Lower leg skin (tissue), 4 donors: Measurements from ENCODE around the gene CCR3. TPM values are rescaled to one million over a fixed set of nuclear protein-coding genes. Genes with fewer than 3 reads are reported as not detected.

Experiments
- DNase-seq, 2 donors: peaks; one replicate each; pipeline ENCODE4 v3.0.0-alpha.2; 2019; ENCODE audit warnings: low spot score in 2 of 2
- H3K4me3 ChIP-seq: fragments of 200-600 bp; sonication (generic); 2 replicates; pipeline ENCODE4 v1.5.1; 2017; ENCODE audit warnings: mild to moderate bottlenecking, low read depth; ENCODE audit not compliant: poor library complexity, severe bottlenecking
- POLR2A ChIP-seq, 2 donors: fragments of 450-650 bp; IDR thresholded peaks; one replicate each; pipeline ENCODE4 v1.6.1; 2016 to 2017; ENCODE audit warnings: antibody characterized with exemption in 2 of 2, mild to moderate bottlenecking in 1 of 2, moderate library complexity in 1 of 2
- WGBS, 2 donors: methylation state at CpG; one replicate each; pipeline ENCODE4 v1.1.5; 2018; 5-methylcytosine and 5-hydroxymethylcytosine counted together
- intact Hi-C: fragments of 100-400 bp; cut with DNase I; formaldehyde crosslinking; loops from one replicate; pipeline ENCODE4 v1.15.0; 2023; ENCODE audit warnings: low total_unique reads
- total RNA-seq, 4 donors: library from RNA; depleted of rRNA; stranded (reverse); fragments of >200 nt; gene quantifications; one replicate each; pipeline ENCODE4 v1.1.0, GENCODE V29; 2016
- TF ChIP-seq, protein P1 (sequence below), 3 donors: fragments of 450-650 bp; IDR thresholded peaks; one replicate each; pipeline ENCODE4 v1.5.1; 2016; ENCODE audit warnings: antibody characterized with exemption in 3 of 3, mild to moderate bottlenecking in 3 of 3, moderate library complexity in 2 of 3

CCR3 gene
- total RNA-seq, 4 donors from 2014 or later = 0.55 to 3.2 (median 2.4) TPM

DNA sequence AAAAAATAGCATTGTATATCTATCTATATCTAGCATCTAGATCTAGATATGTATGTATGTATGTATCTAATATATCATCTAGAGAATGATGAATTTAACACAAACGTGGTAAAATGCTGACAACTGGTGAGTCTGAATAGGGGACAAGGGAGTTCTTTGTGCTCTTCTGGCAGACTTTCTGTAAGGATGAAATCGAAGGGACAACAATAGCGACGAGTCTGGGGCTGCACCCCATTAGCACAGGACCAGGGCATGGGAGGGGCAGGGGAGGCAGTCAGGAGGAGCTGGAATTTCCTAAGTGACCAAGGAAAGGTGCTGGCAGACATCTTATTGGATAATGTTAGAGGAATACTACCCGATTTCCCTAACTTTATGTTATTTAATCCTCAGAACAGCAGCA, 42.0 kb upstream of the CCR3 start:
- DNase-seq = no peak
- intact Hi-C loops = no loop called here
- no peak for TF ChIP-seq POLR2A (IDR thresholded peaks at IDR 0.05)
- TF ChIP-seq, protein P1, sequence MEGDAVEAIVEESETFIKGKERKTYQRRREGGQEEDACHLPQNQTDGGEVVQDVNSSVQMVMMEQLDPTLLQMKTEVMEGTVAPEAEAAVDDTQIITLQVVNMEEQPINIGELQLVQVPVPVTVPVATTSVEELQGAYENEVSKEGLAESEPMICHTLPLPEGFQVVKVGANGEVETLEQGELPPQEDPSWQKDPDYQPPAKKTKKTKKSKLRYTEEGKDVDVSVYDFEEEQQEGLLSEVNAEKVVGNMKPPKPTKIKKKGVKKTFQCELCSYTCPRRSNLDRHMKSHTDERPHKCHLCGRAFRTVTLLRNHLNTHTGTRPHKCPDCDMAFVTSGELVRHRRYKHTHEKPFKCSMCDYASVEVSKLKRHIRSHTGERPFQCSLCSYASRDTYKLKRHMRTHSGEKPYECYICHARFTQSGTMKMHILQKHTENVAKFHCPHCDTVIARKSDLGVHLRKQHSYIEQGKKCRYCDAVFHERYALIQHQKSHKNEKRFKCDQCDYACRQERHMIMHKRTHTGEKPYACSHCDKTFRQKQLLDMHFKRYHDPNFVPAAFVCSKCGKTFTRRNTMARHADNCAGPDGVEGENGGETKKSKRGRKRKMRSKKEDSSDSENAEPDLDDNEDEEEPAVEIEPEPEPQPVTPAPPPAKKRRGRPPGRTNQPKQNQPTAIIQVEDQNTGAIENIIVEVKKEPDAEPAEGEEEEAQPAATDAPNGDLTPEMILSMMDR (IDR thresholded peaks at IDR 0.05) = no peak
- 69 to 74% methylated on average over 5 of the region's 5 CpGs for WGBS, 2 donors
- H3K4me3 ChIP-seq = no peak overlapping the region

DNA sequence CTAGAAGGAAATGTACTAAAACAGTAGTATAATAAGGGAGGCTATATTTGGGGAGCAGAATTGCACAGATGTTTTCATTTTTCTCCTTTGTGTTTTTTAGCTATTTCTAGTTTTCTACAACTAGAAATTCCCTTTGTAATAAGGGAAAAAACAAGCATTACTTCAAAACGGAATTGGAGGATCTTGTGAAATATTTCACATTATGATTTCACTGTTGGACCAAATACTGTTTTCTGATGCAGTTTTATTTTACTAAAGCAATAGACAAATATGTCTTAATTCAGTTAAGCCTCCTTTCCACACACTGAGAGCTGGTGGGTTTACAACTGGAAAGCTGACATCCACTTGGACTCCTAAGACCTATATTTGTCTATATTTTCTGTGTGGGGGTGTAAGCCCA, 41.5 kb upstream of the CCR3 start:
- 44 to 51% methylated on average over 1 of the region's 1 CpG for whole genome bisulfite sequencing, 2 donors

DNA sequence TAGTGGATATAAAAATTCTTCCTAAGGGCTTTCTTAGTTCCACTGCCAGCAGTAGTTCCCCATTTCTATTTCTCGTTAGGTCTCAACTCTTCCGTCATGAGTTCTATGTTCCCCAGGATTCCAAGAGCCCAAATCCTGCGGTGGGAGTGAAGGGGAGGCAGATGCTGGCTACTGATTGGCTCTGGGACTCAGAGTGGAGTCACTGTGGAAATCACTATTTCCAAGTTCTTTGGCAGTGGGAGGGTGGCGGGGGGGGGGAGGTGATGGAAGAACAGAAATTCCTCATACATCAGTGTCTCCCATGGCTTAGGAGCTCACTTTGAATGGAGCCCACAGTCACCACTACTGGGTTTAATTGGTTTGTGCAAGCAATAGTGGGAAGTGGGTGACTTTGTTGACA, 39.7 kb upstream of the CCR3 start:
- WGBS, 2 donors = 87 to 92% methylated on average over 4 of the region's 4 CpGs
- no peak for DNase-seq
- no peak overlapping the region for H3K4me3 ChIP-seq
- TF ChIP-seq POLR2A (IDR thresholded peaks at IDR 0.05) = no peak
- TF ChIP-seq, protein P1 (IDR thresholded peaks at IDR 0.05) = no peak
- intact Hi-C loops = no loop called here

More for the DNA sequence above, 41.5 kb upstream of the CCR3 start:
- intact Hi-C loops = no loop called here
- TF ChIP-seq POLR2A (IDR thresholded peaks at IDR 0.05) = no peak
- TF ChIP-seq, protein P1 (IDR thresholded peaks at IDR 0.05) = no peak
- no peak for DNase-seq
- no peak overlapping the region for H3K4me3 ChIP-seq

DNA sequence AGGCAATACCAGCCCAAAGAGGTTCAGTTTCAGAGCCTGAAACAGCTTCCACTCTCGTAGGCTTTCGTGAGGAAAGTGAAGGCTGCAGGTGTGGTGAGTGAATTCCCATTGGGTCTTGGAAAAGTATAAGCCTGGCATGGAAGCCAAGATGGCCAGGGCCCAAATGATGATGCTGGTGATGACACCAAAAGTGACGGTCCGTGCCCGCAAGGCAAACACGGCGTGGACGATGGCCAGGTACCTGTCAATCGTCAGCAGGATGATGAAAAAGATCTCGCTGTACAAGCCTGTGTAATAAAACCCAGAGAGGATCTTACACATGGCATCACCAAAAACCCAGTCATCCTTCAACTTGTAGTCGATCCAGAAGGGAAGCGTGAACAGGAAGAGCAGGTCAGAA, 38.6 kb upstream of the CCR3 start:
- no peak for DNase-seq
- 92 to 93% methylated on average over 12 of the region's 12 CpGs for WGBS, 2 donors
- intact Hi-C loops = no loop called here
- no peak overlapping the region for H3K4me3 ChIP-seq
- TF ChIP-seq, protein P1 (IDR thresholded peaks at IDR 0.05) = no peak
- no peak for TF ChIP-seq POLR2A (IDR thresholded peaks at IDR 0.05)

DNA sequence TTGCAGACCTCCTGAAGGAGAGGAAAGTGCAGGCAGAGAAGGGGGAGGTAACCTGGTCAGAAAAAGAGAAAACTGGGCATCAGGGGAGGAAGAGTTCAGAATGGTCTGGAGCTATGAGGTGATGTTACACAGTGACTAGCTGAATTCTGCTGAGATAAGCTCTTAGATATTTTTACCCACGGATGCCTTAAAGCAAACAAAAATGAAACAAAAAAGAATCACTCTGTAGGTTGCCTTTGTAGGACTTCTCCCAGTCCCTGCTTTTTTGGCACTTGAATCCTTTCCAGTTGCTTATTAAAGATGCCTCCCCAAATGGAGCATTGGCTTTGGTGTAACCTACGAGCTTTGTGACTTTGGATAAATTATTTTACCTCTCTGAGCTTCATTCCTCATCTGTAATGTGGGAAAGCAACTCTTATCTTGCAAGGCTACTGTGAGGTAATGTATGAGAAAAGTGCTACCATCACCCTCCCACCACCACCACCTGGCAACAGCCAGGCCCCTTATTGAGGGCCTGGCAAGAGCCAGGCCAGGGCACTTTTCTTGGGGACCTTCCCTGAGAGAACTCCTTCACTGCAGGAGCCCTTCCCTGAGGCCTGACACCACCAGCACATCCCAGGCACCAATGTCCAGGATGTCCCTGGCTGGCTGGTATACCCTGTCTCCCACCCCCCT, 36.8 kb upstream of the CCR3 start:
- 77 to 80% methylated on average over 2 of the region's 2 CpGs for WGBS, 2 donors
- no peak for DNase-seq
- no peak overlapping the region for H3K4me3 ChIP-seq
- no peak for TF ChIP-seq POLR2A (IDR thresholded peaks at IDR 0.05)
- TF ChIP-seq, protein P1 (IDR thresholded peaks at IDR 0.05) = no peak
- intact Hi-C loops = no loop called here
